Small intestine (tissue), 7 donors: ENCODE measurements around the gene RPP30. TPM values are rescaled to one million over a fixed set of nuclear protein-coding genes. Genes with fewer than 3 reads are reported as not detected.

Experiments
- DNase-seq, 2 donors: peaks; one replicate each; pipeline versions ENCODE4 v3.0.0 to v3.0.0-alpha.2; 2013
- FAIRE-seq: peaks from 2 replicates; lab custom pipeline; 2012; peaks lifted over from hg19 to GRCh38; lab: Jason Lieb, UNC
- H3K27ac ChIP-seq, 3 donors: one replicate each; pipeline ENCODE4 v1.5.1; 2013; ENCODE audit warnings: low read length in 2 of 3, mild to moderate bottlenecking in 2 of 3, control low read depth in 1 of 3, inconsistent platforms in 1 of 3, low read depth in 1 of 3, moderate library complexity in 1 of 3
- H3K27me3 ChIP-seq, 3 donors: one replicate each; pipeline ENCODE4 v1.6.1; 2013; ENCODE audit warnings: low read length in 3 of 3, inconsistent platforms in 1 of 3; ENCODE audit not compliant: control insufficient read depth in 3 of 3, insufficient read depth in 3 of 3
- H3K36me3 ChIP-seq, 3 donors: one replicate each; pipeline ENCODE4 v1.6.1; 2013; ENCODE audit warnings: low read length in 3 of 3, inconsistent platforms in 1 of 3, low read depth in 1 of 3, mild to moderate bottlenecking in 1 of 3, moderate library complexity in 1 of 3; ENCODE audit not compliant: control insufficient read depth in 3 of 3, insufficient read depth in 2 of 3
- H3K4me1 ChIP-seq, 3 donors: one replicate each; pipeline ENCODE4 v1.6.1; 2013; ENCODE audit warnings: low read length in 2 of 3, inconsistent platforms in 1 of 3, low read depth in 1 of 3, mild to moderate bottlenecking in 1 of 3, moderate library complexity in 1 of 3; ENCODE audit not compliant: control insufficient read depth in 3 of 3, insufficient read depth in 2 of 3
- H3K4me3 ChIP-seq, 3 donors: one replicate each; pipeline ENCODE4 v1.5.1; 2013; ENCODE audit warnings: low read length in 3 of 3, control low read depth in 1 of 3, inconsistent platforms in 1 of 3, low read depth in 1 of 3, mild to moderate bottlenecking in 1 of 3, moderate library complexity in 1 of 3
- H3K9me3 ChIP-seq, 2 donors: one replicate each; pipeline ENCODE4 v1.6.1; 2013; ENCODE audit warnings: low read depth in 1 of 2, low read length in 1 of 2; ENCODE audit not compliant: control insufficient read depth in 2 of 2, insufficient read depth in 1 of 2
- WGBS, 3 donors: extraction: QIAGEN DNeasy Blood & Tissue Kit; methylation state at CpG; one replicate each; pipeline ENCODE4 v1.1.7; 2013; 5-methylcytosine and 5-hydroxymethylcytosine counted together
- polyA plus RNA-seq, 4 donors: library from polyadenylated mRNA; stranded (reverse) in 3 of 4; unstranded in 1 of 4; fragments of 200-250 nt in 3 of 4; fragments of 120-200 nt in 1 of 4; gene quantifications; one replicate each; pipeline versions ENCODE4 v1.2.1 to v1.2.3, GENCODE V29; 2013
- donor health status: healthy with polysubstance abuse.
- donor health status: control.
- donor health status: control.
- donor health status: Bipolar disorder and iron deficiency.
- donor health status: healthy.

The RPP30 gene
- polyA plus RNA-seq, 4 donors: 18.4 to 32.9 (median 24.1) TPM

DNA sequence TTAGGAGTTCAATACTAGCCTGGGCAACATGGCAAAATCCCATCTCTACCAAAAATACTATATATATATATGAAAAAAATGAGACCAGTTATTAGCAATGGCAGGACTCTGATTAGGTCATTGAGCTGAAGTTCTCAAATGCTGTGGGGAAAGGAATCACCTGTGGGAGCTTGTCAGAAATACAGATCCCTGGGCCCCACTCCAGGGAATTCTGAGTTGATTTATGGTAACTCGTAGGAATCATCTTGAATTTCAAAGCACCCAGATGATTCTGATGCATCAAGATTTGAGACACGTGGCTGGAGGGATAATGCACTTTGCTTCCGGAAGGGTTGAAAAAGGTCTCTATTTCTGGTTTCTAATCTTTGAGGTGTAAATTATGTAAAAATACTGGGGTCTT is 50.1 kb downstream of the RPP30 start:
- Histone ChIP-seq H3K27me3 (peaks cover 0 to 7% (median 0%) of the 10 kb centered on the region in 3 donors), H3K4me3 (no peak overlapping the region), H3K9me3 (no peaks in the 10 kb centered on the region), H3K36me3 (no peaks in the 10 kb centered on the region), H3K27ac (no peak overlapping the region), H3K4me1 (no peaks in the 10 kb centered on the region)
- DNase-seq (no peak), FAIRE-seq (no peak)
- WGBS, 3 donors: 60 to 74% (median 66%) methylated on average over 3 of the region's 3 CpGs

DNA sequence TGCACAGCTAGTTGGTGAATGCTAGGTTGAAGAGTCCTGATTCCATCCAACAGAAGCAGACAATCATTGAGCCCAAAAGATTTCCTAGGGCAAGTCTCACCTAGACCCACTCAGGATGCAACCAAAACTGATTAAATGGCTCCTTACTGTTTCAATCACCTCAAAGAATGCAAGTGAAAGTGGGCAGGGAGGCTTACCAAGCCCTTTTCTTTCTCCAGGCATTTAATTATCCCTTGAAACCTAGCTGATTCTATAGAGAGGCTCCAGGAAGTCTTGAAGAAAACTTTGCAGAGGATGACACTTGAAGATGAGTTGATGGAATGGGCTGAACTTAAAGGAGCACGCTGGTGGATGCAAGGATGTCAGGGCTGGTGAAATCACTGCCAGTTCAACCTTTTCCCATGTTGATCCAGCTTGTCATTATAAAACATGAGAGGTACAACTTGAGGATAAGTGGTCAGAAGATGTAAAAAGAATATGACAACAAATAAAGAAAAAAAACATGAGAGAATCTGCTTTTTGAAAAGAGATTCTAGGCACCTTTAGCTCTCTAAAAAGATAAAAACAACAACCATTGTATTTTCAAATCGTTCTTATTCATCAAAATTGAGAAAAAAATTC is 51.4 kb downstream of the RPP30 start:
- Histone ChIP-seq H3K4me3 (no peak overlapping the region), H3K36me3 (no peaks in the 10 kb centered on the region), H3K9me3 (no peaks in the 10 kb centered on the region), H3K27me3 (peaks cover 0 to 7% (median 0%) of the 10 kb centered on the region in 3 donors), H3K27ac (no peak overlapping the region), H3K4me1 (no peaks in the 10 kb centered on the region)
- FAIRE-seq: no peak
- 50 to 63% (median 60%) methylated on average over 2 of the region's 2 CpGs for WGBS, 3 donors
- DNase-seq: no peak

DNA sequence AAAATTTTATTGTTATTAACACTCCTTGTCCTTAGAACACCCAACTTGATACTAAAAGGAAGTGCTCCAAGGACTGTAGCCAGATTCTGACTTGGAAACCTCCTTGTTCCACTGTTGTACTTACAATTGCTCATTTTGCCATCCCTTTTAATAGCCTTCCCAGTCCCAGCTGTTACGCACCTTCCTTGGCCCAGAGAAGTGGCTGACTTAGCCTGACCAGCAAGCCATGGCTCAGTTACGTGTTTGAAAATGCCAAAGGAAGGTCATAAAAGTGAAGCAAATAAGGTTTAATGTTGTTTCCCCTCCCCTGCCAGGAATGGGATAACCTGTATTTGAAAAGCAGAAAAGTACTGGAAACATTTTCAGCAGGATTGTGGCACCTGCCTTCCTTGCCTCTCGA is 52.8 kb downstream of the RPP30 start:
- Histone ChIP-seq H3K27ac (no peak overlapping the region), H3K4me3 (no peak overlapping the region), H3K4me1 (no peaks in the 10 kb centered on the region), H3K36me3 (no peaks in the 10 kb centered on the region), H3K27me3 (peaks cover 0 to 7% (median 0%) of the 10 kb centered on the region in 3 donors), H3K9me3 (no peaks in the 10 kb centered on the region)
- DNase-seq (no peak), FAIRE-seq (no peak)
- 81 to 90% (median 89%) methylated on average over 3 of the region's 3 CpGs for WGBS, 3 donors

DNA sequence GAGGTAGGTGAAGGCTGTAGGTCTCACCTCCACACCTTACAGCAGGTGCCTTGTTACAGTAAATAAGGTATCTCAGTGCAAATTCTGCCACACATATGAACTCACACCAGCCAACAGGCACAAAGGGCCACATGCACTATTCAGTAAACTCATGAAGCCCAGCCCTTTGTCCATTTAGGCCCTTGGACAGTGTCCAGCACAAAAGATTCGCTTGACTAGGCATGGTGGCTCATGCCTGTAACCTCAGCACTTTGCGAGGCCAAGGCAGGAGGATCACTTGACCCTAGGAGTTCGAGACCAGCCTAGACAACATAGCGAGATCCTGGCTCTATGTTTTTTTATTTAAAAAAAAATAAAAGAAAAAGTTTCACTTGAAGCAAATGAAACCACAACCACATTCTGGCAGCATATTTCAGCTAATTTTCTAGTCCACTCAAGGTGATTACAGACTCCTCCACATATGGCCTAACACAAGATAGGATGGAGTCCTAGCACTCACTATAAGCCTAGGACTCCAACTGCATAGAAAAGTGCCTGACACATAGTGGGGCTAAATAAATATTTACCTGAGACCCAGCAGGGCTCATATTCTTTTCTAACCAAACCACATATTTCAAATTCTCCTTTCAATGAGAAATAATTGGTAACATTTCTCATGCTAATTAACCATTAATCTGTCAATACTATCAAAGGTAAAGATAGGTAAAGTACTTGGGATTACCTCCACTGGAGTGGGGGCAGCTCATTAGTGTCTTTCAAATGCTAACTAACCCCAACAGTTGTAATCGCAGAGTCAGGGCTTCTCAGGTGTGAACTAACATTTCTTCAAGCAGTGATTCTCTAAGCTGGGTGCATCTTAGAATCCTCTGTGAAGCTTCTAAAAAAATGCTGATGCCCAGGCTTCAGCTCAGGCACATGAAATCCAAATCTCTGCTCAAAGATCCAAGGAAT is 53.6 kb downstream of the RPP30 start:
- H3K27ac ChIP-seq: no peak overlapping the region
- H3K4me1 ChIP-seq: no peaks in the 10 kb centered on the region
- peaks cover 0 to 3% (median 0%) of the 10 kb centered on the region in 3 donors for H3K27me3 ChIP-seq
- 78 to 87% (median 83%) methylated on average over 5 of the region's 5 CpGs for WGBS, 3 donors
- no peaks in the 10 kb centered on the region for H3K36me3 ChIP-seq
- no peak overlapping the region for H3K4me3 ChIP-seq
- no peak for DNase-seq
- H3K9me3 ChIP-seq: no peaks in the 10 kb centered on the region
- FAIRE-seq: no peak

- 67 to 75% (median 74%) methylated on average over 2 of the region's 2 CpGs for WGBS, 3 donors
- no peaks in the 10 kb centered on the region for H3K36me3 ChIP-seq
- DNase-seq: no peak
- H3K27me3 ChIP-seq: peaks cover 0 to 2% (median 2%) of the 10 kb centered on the region in 3 donors
- FAIRE-seq: no peak
- H3K27ac ChIP-seq: no peak overlapping the region
- H3K9me3 ChIP-seq: no peaks in the 10 kb centered on the region
- H3K4me1 ChIP-seq: peaks cover 0 to 6% (median 0%) of the 10 kb centered on the region in 3 donors
- no peak overlapping the region for H3K4me3 ChIP-seq
Measured at GRCh38 chr10:90927293-90927692, 55.5 kb downstream of the RPP30 start.

GRCh38 chr10:90929179-90929578 is 57.4 kb downstream of the RPP30 start:
- no peaks in the 10 kb centered on the region for H3K36me3 ChIP-seq
- WGBS, 3 donors: 66 to 73% (median 70%) methylated on average over 5 of the region's 5 CpGs
- no peak overlapping the region for H3K4me3 ChIP-seq
- H3K4me1 ChIP-seq: peaks cover 0 to 6% (median 0%) of the 10 kb centered on the region in 3 donors
- no peaks in the 10 kb centered on the region for H3K9me3 ChIP-seq
- no peak overlapping the region for H3K27ac ChIP-seq
- peaks cover 0 to 2% (median 0%) of the 10 kb centered on the region in 3 donors for H3K27me3 ChIP-seq
- FAIRE-seq (no peak), DNase-seq (no peak)

DNA sequence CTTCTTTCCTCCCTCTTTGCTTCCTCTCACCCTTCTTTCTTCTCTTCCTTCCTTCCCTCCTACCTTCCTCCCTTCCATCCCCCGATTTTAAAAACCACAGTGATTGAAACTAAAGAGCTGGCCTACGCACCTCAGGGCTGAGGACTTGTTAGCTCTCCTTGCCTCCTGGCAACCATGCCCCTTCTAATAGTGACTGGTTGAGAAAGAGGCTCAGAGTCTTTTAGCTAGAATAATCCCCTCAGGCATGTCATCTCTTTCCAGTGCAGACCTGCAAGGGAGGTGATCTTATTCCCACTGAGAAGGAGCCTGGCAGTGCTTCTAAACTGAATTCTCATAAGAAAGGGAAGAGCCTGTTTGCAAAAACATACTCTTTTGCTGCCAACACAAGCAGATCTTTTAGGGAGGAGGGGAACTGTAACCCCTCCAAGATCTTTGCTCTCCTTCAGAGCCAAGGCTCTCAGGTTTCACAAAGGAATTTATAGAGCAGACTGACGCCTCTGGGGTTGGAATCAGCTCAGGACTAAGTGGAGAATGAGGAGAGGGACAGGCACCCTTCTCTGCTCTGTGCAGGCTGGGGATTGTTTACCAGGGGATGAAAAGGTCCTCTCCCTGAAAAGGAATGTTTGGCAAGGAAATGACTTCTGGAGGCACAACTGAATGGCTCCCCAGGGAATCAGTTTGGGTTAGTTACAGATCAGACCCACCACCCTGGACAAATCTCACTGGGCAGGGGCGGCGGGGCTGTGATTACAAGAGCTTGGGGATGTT is 58.5 kb downstream of the RPP30 start:
- DNase-seq (no peak), FAIRE-seq (no peak)
- no peaks in the 10 kb centered on the region for H3K9me3 ChIP-seq
- H3K36me3 ChIP-seq: no peaks in the 10 kb centered on the region
- H3K4me1 ChIP-seq: peaks cover 0 to 6% (median 0%) of the 10 kb centered on the region in 3 donors
- H3K27ac ChIP-seq: peak overlapping the region in 1 of 3 donors; percentile 28
- peaks cover 0 to 2% (median under 1%) of the 10 kb centered on the region in 3 donors for H3K27me3 ChIP-seq
- H3K4me3 ChIP-seq: no peak overlapping the region
- WGBS, 3 donors: 51 to 56% (median 55%) methylated on average over 5 of the region's 5 CpGs
